Osteoblast (primary cell): ENCODE measurements around the gene LMX1B. TPM values are rescaled to one million over a fixed set of nuclear protein-coding genes. Genes with fewer than 3 reads are reported as not detected.

ENCODE experiments used
- DNase-seq: peaks from one replicate; pipeline ENCODE4 v3.0.0; 2011; ENCODE audit warnings: low spot score, mixed read lengths; ENCODE audit not compliant: insufficient read length; ENCODE audit errors: missing footprints
- H2AFZ ChIP-seq: 2 replicates; pipeline ENCODE4 v1.6.0; 2011; ENCODE audit warnings: mild to moderate bottlenecking, low read length
- H3K27ac ChIP-seq: 2 replicates; pipeline ENCODE4 v1.5.1; 2011; ENCODE audit warnings: mild to moderate bottlenecking, low read depth, low read length, moderate library complexity
- H3K27me3 ChIP-seq: 2 replicates; pipeline ENCODE4 v1.6.0; 2012; ENCODE audit warnings: mild to moderate bottlenecking, control low read depth, inconsistent platforms, low read length, moderate library complexity; ENCODE audit not compliant: insufficient read depth
- H3K36me3 ChIP-seq: 2 replicates; pipeline ENCODE4 v1.5.1; 2011; ENCODE audit warnings: mild to moderate bottlenecking, low read length, control low read depth, moderate library complexity; ENCODE audit not compliant: insufficient read depth
- H3K4me1 ChIP-seq: 2 replicates; pipeline ENCODE4 v1.5.1; 2011; ENCODE audit warnings: mild to moderate bottlenecking, low read length, control low read depth, moderate library complexity; ENCODE audit not compliant: insufficient read depth
- H3K4me2 ChIP-seq: 2 replicates; pipeline ENCODE4 v1.6.0; 2011; ENCODE audit warnings: mild to moderate bottlenecking, low read length; ENCODE audit not compliant: insufficient read depth
- H3K4me3 ChIP-seq: fragments of 200-600 bp; sonication (generic); 3 replicates; pipeline ENCODE4 v1.5.1; 2012; ENCODE audit warnings: mild to moderate bottlenecking, low read length, inconsistent platforms; ENCODE audit not compliant: insufficient read depth
- H3K79me2 ChIP-seq: 2 replicates; pipeline ENCODE4 v1.6.0; 2012; ENCODE audit warnings: mild to moderate bottlenecking, low read length, control low read depth, inconsistent platforms; ENCODE audit not compliant: insufficient read depth
- H3K9me3 ChIP-seq: 2 replicates; pipeline ENCODE4 v1.5.1; 2011; ENCODE audit warnings: low read depth, low read length, control low read depth
- H4K20me1 ChIP-seq: 2 replicates; pipeline ENCODE4 v1.6.0; 2012; ENCODE audit warnings: mild to moderate bottlenecking, low read length, control low read depth; ENCODE audit not compliant: insufficient read depth
- total RNA-seq: library from RNA; depleted of rRNA; stranded (reverse); fragments of >200 nt; gene quantifications from 2 replicates; pipeline ENCODE4 v1.2.3, GENCODE V29; 2012
- TF ChIP-seq, protein P1 (sequence below): IDR thresholded peaks from 2 replicates; pipeline ENCODE4 v1.5.1; 2011; ENCODE audit warnings: mild to moderate bottlenecking, low read depth, low read length, moderate library complexity; ENCODE audit errors: extremely low read depth

LMX1B gene
- total RNA-seq, 1 donor: under 0.01 TPM

DNA sequence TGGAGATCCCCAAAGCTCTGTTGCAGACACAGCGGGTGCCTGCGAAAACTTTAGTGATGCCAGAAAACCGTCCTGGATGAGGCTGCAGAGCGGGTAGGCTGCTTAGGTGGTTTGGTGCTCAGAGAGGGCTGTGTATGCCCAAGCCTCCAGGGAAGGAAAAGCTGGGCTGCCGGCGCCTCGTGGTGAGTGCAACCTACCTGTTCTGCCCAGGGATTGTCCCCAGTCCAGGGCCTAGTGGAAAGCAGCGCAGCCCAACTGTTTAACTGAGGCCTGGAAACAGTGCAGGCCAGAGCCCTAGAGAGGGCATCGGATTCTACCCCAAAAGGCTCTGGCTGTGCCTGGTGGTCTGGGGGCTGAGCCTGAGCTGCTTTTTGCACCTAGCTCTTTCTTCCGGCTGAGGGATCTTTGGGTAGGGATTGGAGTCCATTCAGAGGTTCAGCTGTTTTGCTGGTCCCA, 2.8 kb downstream of the LMX1B start:
- Histone ChIP-seq H3K27ac (no peak overlapping the region), H3K4me2 (no peak overlapping the region), H3K4me3 (no peak overlapping the region), H4K20me1 (no peaks in the 10 kb centered on the region), H3K27me3 (peaks cover 55% of the 10 kb centered on the region), H3K36me3 (no peaks in the 10 kb centered on the region), H2AFZ (no peak overlapping the region), H3K9me3 (no peaks in the 10 kb centered on the region), H3K79me2 (no peaks in the 10 kb centered on the region), H3K4me1 (no peaks in the 10 kb centered on the region)
- peak; percentile 78 for DNase-seq
- TF ChIP-seq, protein P1, sequence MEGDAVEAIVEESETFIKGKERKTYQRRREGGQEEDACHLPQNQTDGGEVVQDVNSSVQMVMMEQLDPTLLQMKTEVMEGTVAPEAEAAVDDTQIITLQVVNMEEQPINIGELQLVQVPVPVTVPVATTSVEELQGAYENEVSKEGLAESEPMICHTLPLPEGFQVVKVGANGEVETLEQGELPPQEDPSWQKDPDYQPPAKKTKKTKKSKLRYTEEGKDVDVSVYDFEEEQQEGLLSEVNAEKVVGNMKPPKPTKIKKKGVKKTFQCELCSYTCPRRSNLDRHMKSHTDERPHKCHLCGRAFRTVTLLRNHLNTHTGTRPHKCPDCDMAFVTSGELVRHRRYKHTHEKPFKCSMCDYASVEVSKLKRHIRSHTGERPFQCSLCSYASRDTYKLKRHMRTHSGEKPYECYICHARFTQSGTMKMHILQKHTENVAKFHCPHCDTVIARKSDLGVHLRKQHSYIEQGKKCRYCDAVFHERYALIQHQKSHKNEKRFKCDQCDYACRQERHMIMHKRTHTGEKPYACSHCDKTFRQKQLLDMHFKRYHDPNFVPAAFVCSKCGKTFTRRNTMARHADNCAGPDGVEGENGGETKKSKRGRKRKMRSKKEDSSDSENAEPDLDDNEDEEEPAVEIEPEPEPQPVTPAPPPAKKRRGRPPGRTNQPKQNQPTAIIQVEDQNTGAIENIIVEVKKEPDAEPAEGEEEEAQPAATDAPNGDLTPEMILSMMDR: no peak

DNA sequence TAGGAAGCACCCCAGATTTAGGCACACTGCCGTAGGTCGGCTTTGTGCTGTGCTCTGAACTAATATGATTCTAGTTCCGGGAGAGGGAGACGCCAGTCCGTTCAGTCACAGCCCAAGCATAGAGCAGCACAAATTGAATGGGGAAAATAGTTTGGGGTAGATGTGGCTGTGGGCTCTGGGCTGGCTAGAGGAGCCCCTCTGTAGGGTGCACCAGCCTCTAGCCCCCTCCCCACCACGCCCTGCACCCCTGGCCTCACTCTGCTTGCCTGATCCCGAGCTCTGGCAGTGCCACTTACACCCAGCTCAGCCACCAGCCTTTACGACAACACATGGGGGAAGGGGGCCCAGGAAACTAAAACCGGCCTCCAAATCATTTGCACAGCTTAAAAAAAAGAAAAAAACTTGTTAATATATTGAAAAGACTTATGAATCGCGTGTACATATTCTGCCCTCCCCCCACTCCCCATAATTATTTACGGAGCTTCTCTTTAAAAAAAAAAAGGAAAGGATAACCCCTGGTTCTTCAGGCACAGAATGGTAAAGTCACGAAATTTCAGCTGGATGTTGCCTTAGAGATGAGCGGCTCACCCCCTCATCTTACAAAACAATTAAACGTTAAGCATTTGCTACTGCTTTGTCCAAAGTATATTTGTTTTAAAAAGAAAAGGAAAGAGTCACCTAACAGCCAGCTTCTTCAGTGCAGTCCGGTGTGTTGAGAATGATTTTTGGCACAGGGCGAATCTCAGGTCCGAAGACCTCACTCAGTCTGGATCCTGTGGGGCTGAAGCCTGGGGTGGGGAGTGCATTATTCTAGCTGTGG, 3.5 kb downstream of the LMX1B start:
- Histone ChIP-seq H3K79me2 (no peaks in the 10 kb centered on the region), H4K20me1 (no peaks in the 10 kb centered on the region)

DNA sequence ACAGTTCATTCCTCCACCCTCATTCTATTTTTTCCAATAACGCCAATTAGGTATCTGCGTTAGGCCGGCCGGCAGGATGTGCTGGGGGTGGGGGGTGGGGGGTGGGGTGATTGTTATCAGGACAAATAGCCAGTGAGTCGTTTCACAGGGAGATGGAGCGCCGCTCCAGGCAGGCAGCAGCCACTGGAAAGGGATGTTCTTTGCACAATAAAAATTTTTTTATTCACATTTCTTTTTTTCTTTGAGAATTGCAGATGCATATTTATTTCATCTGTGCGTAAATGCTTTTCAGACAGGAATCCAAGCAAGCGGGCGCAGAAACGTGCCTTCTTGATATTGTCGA, 4.1 kb downstream of the LMX1B start:
- Histone ChIP-seq H3K4me1 (no peaks in the 10 kb centered on the region), H3K79me2 (no peaks in the 10 kb centered on the region), H3K27ac (no peak overlapping the region), H3K9me3 (no peaks in the 10 kb centered on the region), H3K27me3 (peaks cover 53% of the 10 kb centered on the region), H4K20me1 (no peaks in the 10 kb centered on the region), H3K4me3 (no peak overlapping the region), H3K4me2 (no peak overlapping the region), H2AFZ (no peak overlapping the region), H3K36me3 (no peaks in the 10 kb centered on the region)
- peak; percentile 84 for DNase-seq
- TF ChIP-seq, protein P1: no peak

More for the DNA sequence above, 3.5 kb downstream of the LMX1B start:
- Histone ChIP-seq H3K4me3 (no peak overlapping the region), H3K4me1 (no peaks in the 10 kb centered on the region), H3K36me3 (no peaks in the 10 kb centered on the region), H3K27me3 (peaks cover 52% of the 10 kb centered on the region), H2AFZ (no peak overlapping the region), H3K4me2 (no peak overlapping the region), H3K27ac (no peak overlapping the region), H3K9me3 (no peaks in the 10 kb centered on the region)
- TF ChIP-seq, protein P1: no peak
- peak; percentile 83 for DNase-seq

DNA sequence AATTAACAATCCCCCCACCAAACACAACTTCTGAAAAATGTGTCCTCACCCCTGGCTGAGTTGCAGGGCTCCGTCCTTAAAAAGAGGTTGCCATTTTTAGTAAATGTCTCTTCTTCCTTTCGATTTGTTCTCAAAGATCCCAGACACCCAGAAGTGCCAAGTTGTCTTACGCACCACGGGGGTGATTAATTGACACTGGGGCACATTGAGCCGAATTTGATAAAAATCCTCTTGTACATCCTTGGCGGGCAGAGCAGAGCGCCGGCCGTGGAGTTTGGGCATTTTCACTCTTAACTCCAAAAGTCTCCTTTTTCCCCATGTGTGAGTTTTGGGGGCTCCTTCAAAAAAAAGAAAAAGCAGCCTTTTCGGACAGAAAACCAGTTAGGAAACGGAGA, 4.5 kb downstream of the LMX1B start:
- Histone ChIP-seq H3K4me3 (no peak overlapping the region), H2AFZ (no peak overlapping the region), H3K79me2 (no peaks in the 10 kb centered on the region), H4K20me1 (no peaks in the 10 kb centered on the region), H3K9me3 (no peaks in the 10 kb centered on the region), H3K4me2 (no peak overlapping the region), H3K4me1 (no peaks in the 10 kb centered on the region), H3K27ac (no peak overlapping the region), H3K27me3 (peaks cover 51% of the 10 kb centered on the region), H3K36me3 (no peaks in the 10 kb centered on the region)
- TF ChIP-seq, protein P1: no peak
- peak; percentile 41 for DNase-seq
